HG03196 (cell line): ENCODE measurements around the gene NBDY.
A peak's percentile ranks its signal among the peaks of the same experiment; 100 is the strongest.
"Not testable (repeated sequence)": the region's sequence is repeated elsewhere in the genome, so short reads cannot be mapped to it uniquely, and the experiment has no call there.

Experiments
- ATAC-seq: cut with Tn5 transposase; IDR thresholded peaks from one replicate; pipeline ENCODE4 v1.9.1; 2021; ENCODE audit not compliant: unreplicated experiment

NBDY gene

GRCh38 chrX:56764153-56764974 is 35.3 kb downstream of the NBDY start:
- peak; percentile 60 for ATAC-seq

GRCh38 chrX:56764975-56765791 is 36.1 kb downstream of the NBDY start:
- ATAC-seq, result no peak

- no peak for ATAC-seq
These were observed 36.9 kb downstream of the NBDY start for GRCh38 chrX:56765811-56766553.

- no peak for ATAC-seq
These were observed 37.7 kb downstream of the NBDY start for GRCh38 chrX:56766554-56767347.

GRCh38 chrX:56767348-56768119 is 38.5 kb downstream of the NBDY start:
- ATAC-seq, result not testable (repeated sequence)

GRCh38 chrX:56768120-56768660 is 39.1 kb downstream of the NBDY start:
- ATAC-seq, result not testable (repeated sequence)

GRCh38 chrX:56772675-56773521 is 43.9 kb downstream of the NBDY start:
- not testable (repeated sequence) for ATAC-seq

- not testable (repeated sequence) for ATAC-seq
These were observed 44.5 kb downstream of the NBDY start for GRCh38 chrX:56773522-56774060.

- not testable (repeated sequence) for ATAC-seq
These were observed 49.3 kb downstream of the NBDY start for GRCh38 chrX:56778099-56778923.

GRCh38 chrX:56778924-56779468 is 50.0 kb downstream of the NBDY start:
- not testable (repeated sequence) for ATAC-seq

GRCh38 chrX:56780681-56781649 is 51.9 kb downstream of the NBDY start:
- ATAC-seq, result not testable (repeated sequence)

- ATAC-seq, result no peak
These were observed 53.3 kb downstream of the NBDY start for GRCh38 chrX:56782352-56782751.

GRCh38 chrX:56782791-56783449 is 53.9 kb downstream of the NBDY start:
- ATAC-seq, result no peak

GRCh38 chrX:56783450-56783831 is 54.4 kb downstream of the NBDY start:
- no peak for ATAC-seq

GRCh38 chrX:56783996-56784620 is 55.1 kb downstream of the NBDY start:
- no peak for ATAC-seq
